GM19238 (cell line): ENCODE data around the gene RRP1B.
"Not testable (repeated sequence)": the region's sequence is repeated elsewhere in the genome, so short reads cannot be mapped to it uniquely, and the experiment has no call there.

Source experiments
- DNase-seq: peaks from one replicate; pipeline ENCODE4 v3.0.0; 2011; ENCODE audit warnings: low spot score; ENCODE audit not compliant: insufficient read length

Gene RRP1B

GRCh38 chr21:43659136-43660000 lies at the start of gene RRP1B, which contains the start of gene HSF2BP:
Gene RRP1B (plus strand): TSS chr21:43659560. CDS start chr21:43659665, 105 bp downstream.
Gene HSF2BP (minus strand): TSS chr21:43659488. CDS start chr21:43658096, 1,392 bp downstream.
- DNase-seq: peak; percentile 94

GRCh38 chr21:43611598-43612369 lies 47.6 kb upstream of the RRP1B start:
- peak; percentile 24 for DNase-seq

- peak; percentile 42 for DNase-seq
These were observed 45.4 kb upstream of the RRP1B start for GRCh38 chr21:43613755-43614638.

- no peak for DNase-seq
These were observed 44.5 kb upstream of the RRP1B start for GRCh38 chr21:43614839-43615238.

- DNase-seq: not testable (repeated sequence)
These were observed 42.5 kb upstream of the RRP1B start for GRCh38 chr21:43616861-43617260.

GRCh38 chr21:43618940-43619339 lies 40.4 kb upstream of the RRP1B start:
- no peak for DNase-seq

- no peak for DNase-seq
These were observed 40.0 kb upstream of the RRP1B start for GRCh38 chr21:43619344-43619743.

GRCh38 chr21:43619856-43620255 lies 39.5 kb upstream of the RRP1B start:
- DNase-seq: no peak

GRCh38 chr21:43622796-43623195 lies 36.6 kb upstream of the RRP1B start:
- DNase-seq: no peak

- DNase-seq: no peak
These were observed 35.8 kb upstream of the RRP1B start for GRCh38 chr21:43623588-43623987.

GRCh38 chr21:43624339-43624738 lies 35.0 kb upstream of the RRP1B start:
- no peak for DNase-seq

- DNase-seq: no peak
These were observed 33.0 kb upstream of the RRP1B start for GRCh38 chr21:43626390-43626789.

GRCh38 chr21:43627527-43627926 lies 31.8 kb upstream of the RRP1B start:
- no peak for DNase-seq

GRCh38 chr21:43631411-43632107 lies 27.8 kb upstream of the RRP1B start:
- no peak for DNase-seq

GRCh38 chr21:43632373-43632905 lies 26.9 kb upstream of the RRP1B start:
- no peak for DNase-seq

- no peak for DNase-seq
These were observed 24.7 kb upstream of the RRP1B start for GRCh38 chr21:43634618-43635017.

- no peak for DNase-seq
These were observed 23.9 kb upstream of the RRP1B start for GRCh38 chr21:43635436-43635835.

GRCh38 chr21:43637530-43638158 lies 21.7 kb upstream of the RRP1B start:
- DNase-seq: no peak

- no peak for DNase-seq
These were observed 19.6 kb upstream of the RRP1B start for GRCh38 chr21:43639470-43640353.
